HCT116 (cell line): ENCODE results near the gene ZDHHC9. TPM values are rescaled to one million over a fixed set of nuclear protein-coding genes. Genes with fewer than 3 reads are reported as not detected.

Experiments used
- ATAC-seq: fragments of 200-7000 bp; cut with Tn5 transposase; 2 replicates; pipeline ENCODE4 v1.9.1; 2020; ENCODE audit warnings: mild to moderate bottlenecking, moderate library complexity
- BruUV-seq: library from RNA; stranded (reverse); fragments of 400-500 nt; replicated peaks from 2 replicates; lab custom pipeline; 2021; lab: Mats Ljungman, UMichigan
- CTCF ChIA-PET: fragments of 300-600 bp; sonication (Branson Sonifier 250); formaldehyde crosslinking; loops from one replicate; lab custom pipeline; 2021; ENCODE audit warnings: antibody characterized with exemption; lab: Charles Lee
- POLR2A ChIA-PET: fragments of 300-600, 350-600 bp; sonication (Branson Sonifier 250); formaldehyde crosslinking; loops from one replicate; lab custom pipeline; 2021; ENCODE audit warnings: antibody characterized with exemption; lab: Charles Lee
- RAD21 ChIA-PET, 2 experiments: fragments of 300-600 bp; sonication (Branson Sonifier 250); formaldehyde crosslinking; loops; one replicate each; lab custom pipeline; 2023; ENCODE audit warnings: low total read pairs in 2 of 2; ENCODE audit not compliant: uncharacterized antibody in 2 of 2, unreplicated experiment in 2 of 2, low non-redundant PET in 1 of 2; lab: Charles Lee
- DNase-seq: peaks from one replicate; pipeline ENCODE4 v3.0.0-alpha.2; 2010; ENCODE audit warnings: low read depth, low spot score
- H2AFZ ChIP-seq: fragments of 200-600 bp; shearing (Covaris generic), sonication (generic); 2 replicates; pipeline ENCODE4 v1.6.1; 2017; ENCODE audit warnings: low read depth, mixed run types, mixed read lengths, antibody characterized with exemption, low read length; ENCODE audit not compliant: poor library complexity, severe bottlenecking
- H3K27ac ChIP-seq: 2 replicates; pipeline ENCODE4 v1.5.1; 2012; ENCODE audit warnings: low read depth, low read length
- H3K27me3 ChIP-seq: fragments of 200-600 bp; sonication (generic); 2 replicates; pipeline ENCODE4 v1.6.1; 2016; ENCODE audit warnings: mixed run types, low read length, mixed read lengths; ENCODE audit not compliant: insufficient read depth
- H3K36me3 ChIP-seq, 2 experiments: fragments of 200-500 bp in 1 of 2; fragments of 200-600 bp in 1 of 2; sonication (Bioruptor generic) in 1 of 2; sonication (generic) in 1 of 2; 2 replicates each; pipeline versions ENCODE4 v1.5.1 to v1.6.1; 2014 to 2016; ENCODE audit warnings: low read length in 2 of 2, inconsistent platforms in 1 of 2, mixed read lengths in 1 of 2, mixed run types in 1 of 2; ENCODE audit not compliant: insufficient read depth in 2 of 2, control insufficient read depth in 1 of 2
- H3K4me1 ChIP-seq, 2 experiments: fragments of 200-600 bp in 1 of 2; sonication (generic) in 1 of 2; 2 replicates each; pipeline versions ENCODE4 v1.5.1 to v1.6.1; 2012 to 2017; ENCODE audit warnings: low read length in 2 of 2, inconsistent platforms in 1 of 2, mild to moderate bottlenecking in 1 of 2, mixed read lengths in 1 of 2, mixed run types in 1 of 2, moderate library complexity in 1 of 2; ENCODE audit not compliant: insufficient read depth in 2 of 2, control insufficient read depth in 1 of 2
- H3K4me2 ChIP-seq: fragments of 200-600 bp; sonication (generic); 2 replicates; pipeline ENCODE4 v1.6.1; 2017; ENCODE audit warnings: mixed run types, low read length, mixed read lengths
- H3K4me3 ChIP-seq, 2 experiments: fragments of 200-600 bp in 1 of 2; sonication (generic) in 1 of 2; replicated peaks in 1 of 2; 2 replicates each; pipeline ENCODE4 v1.5.1; 2011 to 2016; ENCODE audit warnings: low read length in 2 of 2, control low read depth in 1 of 2, low read depth in 1 of 2, mild to moderate bottlenecking in 1 of 2, mixed read lengths in 1 of 2, mixed run types in 1 of 2
- H3K79me2 ChIP-seq: fragments of 200-600 bp; sonication (generic); 2 replicates; pipeline ENCODE4 v1.6.1; 2017; ENCODE audit warnings: mild to moderate bottlenecking, mixed run types, low read length, moderate library complexity, mixed read lengths; ENCODE audit not compliant: insufficient read depth
- H3K9ac ChIP-seq: fragments of 200-600 bp; sonication (generic); 2 replicates; pipeline ENCODE4 v1.6.1; 2016; ENCODE audit warnings: low read length, mixed read lengths
- H3K9me2 ChIP-seq: fragments of 200-600 bp; sonication (generic), shearing (Covaris generic); 2 replicates; pipeline ENCODE4 v1.6.1; 2017; ENCODE audit warnings: mixed run types, mild to moderate bottlenecking, moderate library complexity; ENCODE audit not compliant: insufficient read depth
- H3K9me3 ChIP-seq, 2 experiments: fragments of 200-500 bp in 1 of 2; fragments of 200-600 bp in 1 of 2; sonication (Bioruptor generic) in 1 of 2; sonication (generic) in 1 of 2; 2 replicates each; pipeline ENCODE4 v1.6.1; 2014 to 2017; ENCODE audit warnings: low read length in 2 of 2, mixed read lengths in 2 of 2, inconsistent platforms in 1 of 2, low read depth in 1 of 2, mild to moderate bottlenecking in 1 of 2, mixed run types in 1 of 2, moderate library complexity in 1 of 2; ENCODE audit not compliant: control insufficient read depth in 1 of 2, insufficient read depth in 1 of 2
- H4K20me1 ChIP-seq: fragments of 200-600 bp; sonication (generic), shearing (Covaris generic); 2 replicates; pipeline ENCODE4 v1.6.1; 2017; ENCODE audit warnings: mixed run types, mild to moderate bottlenecking, moderate library complexity; ENCODE audit not compliant: insufficient read depth
- ATF3 ChIP-seq: IDR thresholded peaks from 2 replicates; pipeline ENCODE4 v1.6.1; 2012
- CEBPB ChIP-seq: IDR thresholded peaks from 2 replicates; pipeline ENCODE4 v1.6.1; 2012; ENCODE audit warnings: low read depth
- EGR1 ChIP-seq: IDR thresholded peaks from 2 replicates; pipeline ENCODE4 v1.6.1; 2012; ENCODE audit warnings: low read depth
- ELF1 ChIP-seq: IDR thresholded peaks from 2 replicates; pipeline ENCODE4 v1.6.1; 2012; ENCODE audit warnings: low read depth, borderline replicate concordance
- EZH2 ChIP-seq: fragments of 200-600 bp; sonication (generic); IDR thresholded peaks from 2 replicates; pipeline ENCODE4 v1.6.1; 2017; ENCODE audit warnings: antibody characterized with exemption, mixed run types
- JUND ChIP-seq: IDR thresholded peaks from 2 replicates; pipeline ENCODE4 v1.6.1; 2012
- POLR2A ChIP-seq: IDR thresholded peaks from 2 replicates; pipeline ENCODE4 v1.7.0; 2011; ENCODE audit warnings: borderline replicate concordance; ENCODE audit not compliant: insufficient read depth, insufficient read length; ENCODE audit errors: extremely low read depth
- RAD21 ChIP-seq: IDR thresholded peaks from 2 replicates; pipeline ENCODE4 v1.6.1; 2012; ENCODE audit warnings: low read depth, mild to moderate bottlenecking
- YY1 ChIP-seq: IDR thresholded peaks from 2 replicates; pipeline ENCODE4 v1.6.1; 2011; ENCODE audit warnings: low read length, low read depth, moderate library complexity, mild to moderate bottlenecking; ENCODE audit not compliant: insufficient replicate concordance; ENCODE audit errors: extremely low read depth
- ZNF274 ChIP-seq: fragments of 200-500 bp; sonication (Bioruptor generic); IDR thresholded peaks from 2 replicates; pipeline ENCODE4 v1.6.1; 2014; ENCODE audit warnings: mild to moderate bottlenecking, low read depth, low read length, inconsistent platforms
- intact Hi-C: fragments of 100-400 bp; cut with micrococcal nuclease; formaldehyde crosslinking; loops from 2 replicates; pipeline ENCODE4 v1.10.0; 2022
- total RNA-seq: library from RNA; stranded (reverse); gene quantifications from one replicate; pipeline ENCODE4 v1.2.1, GENCODE V29; 2021; ENCODE audit not compliant: unreplicated experiment
- TF ChIP-seq, protein P1 (sequence below), 3 experiments: fragments of 200-600 bp in 1 of 3; sonication (generic) in 1 of 3; IDR thresholded peaks in 2 of 3; conservative IDR thresholded peaks in 1 of 3; 2 replicates each; pipeline ENCODE4 v1.5.1; 2012 to 2017; ENCODE audit warnings: low read depth in 2 of 3, low read length in 2 of 3, antibody characterized with exemption in 1 of 3, borderline replicate concordance in 1 of 3, control low read depth in 1 of 3, mild to moderate bottlenecking in 1 of 3, mixed read lengths in 1 of 3, mixed run types in 1 of 3, moderate library complexity in 1 of 3; ENCODE audit not compliant: insufficient read depth in 1 of 3
- TF ChIP-seq, protein P2 (sequence below): IDR thresholded peaks from 2 replicates; pipeline ENCODE4 v1.6.1; 2011; ENCODE audit warnings: mild to moderate bottlenecking, low read length, moderate library complexity; ENCODE audit not compliant: insufficient replicate concordance; ENCODE audit errors: extremely low read depth

ZDHHC9 gene
- total RNA-seq, 1 experiment from 2014 or later = 18.9 TPM

- intact Hi-C loops = no loop called here
- TF ChIP-seq EGR1 (no peak), ELF1 (no peak), ATF3 (no peak), POLR2A (no peak), CEBPB (no peak), JUND (no peak), RAD21 (no peak), EZH2 (no peak)
- TF ChIP-seq, protein P1, sequence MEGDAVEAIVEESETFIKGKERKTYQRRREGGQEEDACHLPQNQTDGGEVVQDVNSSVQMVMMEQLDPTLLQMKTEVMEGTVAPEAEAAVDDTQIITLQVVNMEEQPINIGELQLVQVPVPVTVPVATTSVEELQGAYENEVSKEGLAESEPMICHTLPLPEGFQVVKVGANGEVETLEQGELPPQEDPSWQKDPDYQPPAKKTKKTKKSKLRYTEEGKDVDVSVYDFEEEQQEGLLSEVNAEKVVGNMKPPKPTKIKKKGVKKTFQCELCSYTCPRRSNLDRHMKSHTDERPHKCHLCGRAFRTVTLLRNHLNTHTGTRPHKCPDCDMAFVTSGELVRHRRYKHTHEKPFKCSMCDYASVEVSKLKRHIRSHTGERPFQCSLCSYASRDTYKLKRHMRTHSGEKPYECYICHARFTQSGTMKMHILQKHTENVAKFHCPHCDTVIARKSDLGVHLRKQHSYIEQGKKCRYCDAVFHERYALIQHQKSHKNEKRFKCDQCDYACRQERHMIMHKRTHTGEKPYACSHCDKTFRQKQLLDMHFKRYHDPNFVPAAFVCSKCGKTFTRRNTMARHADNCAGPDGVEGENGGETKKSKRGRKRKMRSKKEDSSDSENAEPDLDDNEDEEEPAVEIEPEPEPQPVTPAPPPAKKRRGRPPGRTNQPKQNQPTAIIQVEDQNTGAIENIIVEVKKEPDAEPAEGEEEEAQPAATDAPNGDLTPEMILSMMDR (IDR thresholded peaks at IDR 0.05 in 2 of 3, conservative IDR thresholded peaks at IDR 0.05 in 1 of 3; ENCODE audit: borderline replicate concordance in 1 of 3, insufficient read depth in 1 of 3, low read depth in 2 of 3, low read length in 2 of 3) = no peak
- TF ChIP-seq, all 23 proteins: peak for 0
- Histone ChIP-seq H3K4me1 (no peaks in the 10 kb centered on the region), H3K79me2 (no peaks in the 10 kb centered on the region), H4K20me1 (no peaks in the 10 kb centered on the region), H3K9ac (no peak overlapping the region), H3K27ac (no peak overlapping the region), H3K4me3 (no peak overlapping the region), H3K36me3 (no peaks in the 10 kb centered on the region), H3K9me3 (no peaks in the 10 kb centered on the region), H3K27me3 (no peaks in the 10 kb centered on the region), H3K4me2 (no peak overlapping the region), H2AFZ (no peak overlapping the region), H3K9me2 (no peaks in the 10 kb centered on the region)
- no peak for ATAC-seq
- ChIA-PET RAD21 (no interaction called here), CTCF (no interaction called here), POLR2A (no interaction called here)
- no TSS peak for BruUV-seq
- DNase-seq = no peak
Measured at GRCh38 chrX:129783291-129783713, 60.4 kb downstream of the ZDHHC9 start.

DNA sequence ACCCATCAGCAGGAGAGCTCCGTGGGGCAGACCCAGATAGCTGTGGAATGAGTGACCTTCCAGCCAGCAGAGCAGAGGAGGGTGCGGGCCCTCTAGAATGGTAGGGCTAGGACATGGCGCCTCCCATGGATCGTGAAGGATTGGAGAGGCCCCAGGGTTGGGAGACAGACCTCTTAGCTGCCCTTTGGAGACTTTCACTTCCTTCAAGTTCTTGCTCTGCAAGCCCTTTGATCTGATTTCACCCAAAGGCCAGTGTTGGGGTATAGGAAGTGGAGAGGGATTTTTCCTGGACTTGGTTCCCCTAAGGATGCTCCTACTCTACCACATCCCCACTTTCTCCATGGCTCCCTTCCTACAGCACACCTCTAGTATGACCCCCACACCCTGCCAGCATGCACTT is 61.0 kb downstream of the ZDHHC9 start:
- H3K27ac ChIP-seq = no peak overlapping the region
- no peak for TF ChIP-seq POLR2A
- no peak for TF ChIP-seq ZNF274
- TF ChIP-seq JUND = no peak
- TF ChIP-seq, protein P2, sequence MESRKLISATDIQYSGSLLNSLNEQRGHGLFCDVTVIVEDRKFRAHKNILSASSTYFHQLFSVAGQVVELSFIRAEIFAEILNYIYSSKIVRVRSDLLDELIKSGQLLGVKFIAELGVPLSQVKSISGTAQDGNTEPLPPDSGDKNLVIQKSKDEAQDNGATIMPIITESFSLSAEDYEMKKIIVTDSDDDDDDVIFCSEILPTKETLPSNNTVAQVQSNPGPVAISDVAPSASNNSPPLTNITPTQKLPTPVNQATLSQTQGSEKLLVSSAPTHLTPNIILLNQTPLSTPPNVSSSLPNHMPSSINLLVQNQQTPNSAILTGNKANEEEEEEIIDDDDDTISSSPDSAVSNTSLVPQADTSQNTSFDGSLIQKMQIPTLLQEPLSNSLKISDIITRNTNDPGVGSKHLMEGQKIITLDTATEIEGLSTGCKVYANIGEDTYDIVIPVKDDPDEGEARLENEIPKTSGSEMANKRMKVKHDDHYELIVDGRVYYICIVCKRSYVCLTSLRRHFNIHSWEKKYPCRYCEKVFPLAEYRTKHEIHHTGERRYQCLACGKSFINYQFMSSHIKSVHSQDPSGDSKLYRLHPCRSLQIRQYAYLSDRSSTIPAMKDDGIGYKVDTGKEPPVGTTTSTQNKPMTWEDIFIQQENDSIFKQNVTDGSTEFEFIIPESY = no peak
- no peak for TF ChIP-seq YY1
- no peak for TF ChIP-seq EZH2
- TF ChIP-seq, protein P1 (IDR thresholded peaks at IDR 0.05 in 2 of 3, conservative IDR thresholded peaks at IDR 0.05 in 1 of 3; ENCODE audit: borderline replicate concordance in 1 of 3, insufficient read depth in 1 of 3, low read depth in 2 of 3, low read length in 2 of 3) = no peak
- TF ChIP-seq, all 23 proteins: peak for 0
- Histone ChIP-seq H3K36me3 (no peaks in the 10 kb centered on the region), H3K27me3 (no peaks in the 10 kb centered on the region), H3K79me2 (no peaks in the 10 kb centered on the region), H3K9me3 (no peaks in the 10 kb centered on the region), H3K4me2 (no peak overlapping the region), H2AFZ (no peak overlapping the region), H3K4me1 (no peaks in the 10 kb centered on the region), H3K4me3 (no peak overlapping the region), H4K20me1 (no peaks in the 10 kb centered on the region), H3K9ac (no peak overlapping the region), H3K9me2 (no peaks in the 10 kb centered on the region)
- no peak for ATAC-seq
- intact Hi-C loops = no loop called here
- BruUV-seq = no TSS peak
- ChIA-PET RAD21 (no interaction called here), CTCF (no interaction called here), POLR2A (no interaction called here)
- DNase-seq = no peak
